Tibial artery (tissue), 4 donors: Measurements from ENCODE around the gene OTOP3.
"Not testable (repeated sequence)": the region's sequence is repeated elsewhere in the genome, so short reads cannot be mapped to it uniquely, and the experiment has no call there.

Experiments
- DNase-seq, 2 donors: peaks; one replicate each; pipeline ENCODE4 v3.0.0-alpha.2; 2019
- H3K27ac ChIP-seq, 2 donors: fragments of 200-600 bp; sonication (generic) in 1 of 2; 1 replicate in 1 of 2; 2 replicates in 1 of 2; pipeline ENCODE4 v1.5.1; 2018 to 2019; ENCODE audit warnings: mild to moderate bottlenecking in 1 of 2
- H3K27me3 ChIP-seq, 2 donors: fragments of 200-600 bp; sonication (generic) in 1 of 2; one replicate each; pipeline versions ENCODE4 v1.5.1 to v1.6.0; 2016 to 2019
- H3K36me3 ChIP-seq, 3 donors: fragments of 200-600 bp; sonication (generic) in 2 of 3; one replicate each; pipeline ENCODE4 v1.5.1; 2016 to 2019; ENCODE audit warnings: mild to moderate bottlenecking in 2 of 3
- H3K4me1 ChIP-seq, 4 donors: fragments of 200-600 bp; sonication (generic) in 2 of 4; 1 replicate in 3 of 4; 2 replicates in 1 of 4; pipeline ENCODE4 v1.5.1; 2016 to 2019
- H3K4me3 ChIP-seq, 2 donors: fragments of 200-600 bp; sonication (generic) in 1 of 2; 1 replicate in 1 of 2; 2 replicates in 1 of 2; pipeline ENCODE4 v1.5.1; 2018 to 2019; ENCODE audit warnings: mild to moderate bottlenecking in 2 of 2
- H3K9me3 ChIP-seq, 3 donors: fragments of 200-600 bp; sonication (generic) in 1 of 3; one replicate each; pipeline ENCODE4 v1.5.1; 2016 to 2019
- CTCF ChIP-seq, 2 experiments: fragments of 200-600 bp in 1 of 2; fragments of 450-650 bp in 1 of 2; IDR thresholded peaks; one replicate each; pipeline ENCODE4 v1.5.1; 2017 to 2019; ENCODE audit warnings: antibody characterized with exemption in 2 of 2, mild to moderate bottlenecking in 1 of 2, moderate library complexity in 1 of 2
- intact Hi-C: fragments of 100-400 bp; cut with DNase I; formaldehyde crosslinking; loops from one replicate; pipeline ENCODE4 v1.15.0; 2023; ENCODE audit warnings: low total_unique reads

Gene OTOP3

GRCh38 chr17:74963656-74964055 is 28.0 kb downstream of the OTOP3 start:
- Histone ChIP-seq H3K9me3 (no peaks in the 10 kb centered on the region), H3K27me3 (peaks cover 0 to 21% of the 10 kb centered on the region in 2 donors), H3K36me3 (no peaks in the 10 kb centered on the region), H3K27ac (no peak overlapping the region), H3K4me1 (peaks cover 0 to 13% (median 0%) of the 10 kb centered on the region in 4 donors), H3K4me3 (no peak overlapping the region)
- intact Hi-C loops = loop anchor here (5.0 to 10.0 kb wide), 2 partner anchors 49 to 241 kb away; partner anchors contain the start of genes MRPL58 and NUP85
- TF ChIP-seq CTCF (IDR thresholded peaks at IDR 0.05) = no peak
- DNase-seq = no peak

GRCh38 chr17:74964246-74964761 is 28.6 kb downstream of the OTOP3 start:
- intact Hi-C loops = loop anchor here (5.0 to 10.0 kb wide), 2 partner anchors 48 to 240 kb away; partner anchors contain the start of genes MRPL58 and NUP85
- Histone ChIP-seq H3K4me3 (no peak overlapping the region), H3K4me1 (peaks cover 0 to 15% (median 0%) of the 10 kb centered on the region in 4 donors), H3K27ac (no peak overlapping the region), H3K36me3 (no peaks in the 10 kb centered on the region), H3K9me3 (no peaks in the 10 kb centered on the region), H3K27me3 (peaks cover 0 to 26% of the 10 kb centered on the region in 2 donors)
- TF ChIP-seq CTCF (IDR thresholded peaks at IDR 0.05) = no peak
- no peak for DNase-seq

- intact Hi-C loops = loop anchor here (5.0 to 10.0 kb wide), 2 partner anchors 47 to 240 kb away; partner anchors contain the start of genes MRPL58 and NUP85
- peaks cover 0 to 15% (median 0%) of the 10 kb centered on the region in 4 donors for H3K4me1 ChIP-seq
- no peaks in the 10 kb centered on the region for H3K36me3 ChIP-seq
- H3K4me3 ChIP-seq = no peak overlapping the region
- no peak for TF ChIP-seq CTCF (IDR thresholded peaks at IDR 0.05)
- no peaks in the 10 kb centered on the region for H3K9me3 ChIP-seq
- peaks cover 0 to 29% of the 10 kb centered on the region in 2 donors for H3K27me3 ChIP-seq
- DNase-seq = no peak
- H3K27ac ChIP-seq = no peak overlapping the region
Observed at GRCh38 chr17:74964988-74965622, 29.4 kb downstream of the OTOP3 start.

GRCh38 chr17:74968361-74968780 is 32.7 kb downstream of the OTOP3 start:
- Histone ChIP-seq H3K4me1 (peaks cover 0 to 33% (median 17%) of the 10 kb centered on the region in 4 donors), H3K4me3 (no peak overlapping the region), H3K36me3 (no peaks in the 10 kb centered on the region), H3K9me3 (no peaks in the 10 kb centered on the region), H3K27ac (no peak overlapping the region), H3K27me3 (peaks cover 0 to 48% of the 10 kb centered on the region in 2 donors)
- TF ChIP-seq CTCF (IDR thresholded peaks at IDR 0.05) = no peak
- intact Hi-C loops = loop anchor here (10.0 kb wide), 1 partner anchor 236 kb away; the partner anchor contains the start of gene NUP85
- no peak for DNase-seq

GRCh38 chr17:74969501-74969900 is 33.8 kb downstream of the OTOP3 start:
- intact Hi-C loops = loop anchor here (10.0 kb wide), 1 partner anchor 235 kb away; the partner anchor contains the start of gene NUP85
- not testable (repeated sequence) for H3K4me3 ChIP-seq, H3K27ac ChIP-seq, DNase-seq, H3K9me3 ChIP-seq, H3K36me3 ChIP-seq
- peaks cover 0 to 40% of the 10 kb centered on the region in 2 donors for H3K27me3 ChIP-seq
- H3K4me1 ChIP-seq = peaks cover 0 to 33% (median 17%) of the 10 kb centered on the region in 4 donors

GRCh38 chr17:74970395-74970794 is 34.7 kb downstream of the OTOP3 start:
- Histone ChIP-seq H3K9me3 (no peaks in the 10 kb centered on the region), H3K36me3 (no peaks in the 10 kb centered on the region), H3K4me3 (no peak overlapping the region), H3K27ac (no peak overlapping the region), H3K27me3 (peaks cover 0 to 44% of the 10 kb centered on the region in 2 donors), H3K4me1 (peaks cover 0 to 29% (median 17%) of the 10 kb centered on the region in 4 donors)
- no peak for TF ChIP-seq CTCF (IDR thresholded peaks at IDR 0.05)
- no peak for DNase-seq
- intact Hi-C loops = no loop called here
